GM12864 (cell line): ENCODE measurements around the gene FA2H.
"Not testable (repeated sequence)": the region's sequence is repeated elsewhere in the genome, so short reads cannot be mapped to it uniquely, and the experiment has no call there.

ENCODE experiments used
- DNase-seq: peaks from one replicate; pipeline ENCODE4 v3.0.0-alpha.2; 2011; ENCODE audit warnings: low read depth
- H3K4me3 ChIP-seq: 2 replicates; pipeline ENCODE4 v1.5.1; 2011; ENCODE audit warnings: mild to moderate bottlenecking, low read depth, low read length, control low read depth
- TF ChIP-seq, protein P1 (sequence below): IDR thresholded peaks from 2 replicates; pipeline ENCODE4 v1.5.1; 2011; ENCODE audit warnings: low read depth, mild to moderate bottlenecking, moderate library complexity, low read length, control low read depth, inconsistent platforms; ENCODE audit errors: missing control alignments

The FA2H gene

GRCh38 chr16:74769586-74770190 lies 4.9 kb downstream of the FA2H start:
- DNase-seq, result no peak
- TF ChIP-seq, protein P1, sequence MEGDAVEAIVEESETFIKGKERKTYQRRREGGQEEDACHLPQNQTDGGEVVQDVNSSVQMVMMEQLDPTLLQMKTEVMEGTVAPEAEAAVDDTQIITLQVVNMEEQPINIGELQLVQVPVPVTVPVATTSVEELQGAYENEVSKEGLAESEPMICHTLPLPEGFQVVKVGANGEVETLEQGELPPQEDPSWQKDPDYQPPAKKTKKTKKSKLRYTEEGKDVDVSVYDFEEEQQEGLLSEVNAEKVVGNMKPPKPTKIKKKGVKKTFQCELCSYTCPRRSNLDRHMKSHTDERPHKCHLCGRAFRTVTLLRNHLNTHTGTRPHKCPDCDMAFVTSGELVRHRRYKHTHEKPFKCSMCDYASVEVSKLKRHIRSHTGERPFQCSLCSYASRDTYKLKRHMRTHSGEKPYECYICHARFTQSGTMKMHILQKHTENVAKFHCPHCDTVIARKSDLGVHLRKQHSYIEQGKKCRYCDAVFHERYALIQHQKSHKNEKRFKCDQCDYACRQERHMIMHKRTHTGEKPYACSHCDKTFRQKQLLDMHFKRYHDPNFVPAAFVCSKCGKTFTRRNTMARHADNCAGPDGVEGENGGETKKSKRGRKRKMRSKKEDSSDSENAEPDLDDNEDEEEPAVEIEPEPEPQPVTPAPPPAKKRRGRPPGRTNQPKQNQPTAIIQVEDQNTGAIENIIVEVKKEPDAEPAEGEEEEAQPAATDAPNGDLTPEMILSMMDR, result no peak
- H3K4me3 ChIP-seq, result no peak overlapping the region

DNA sequence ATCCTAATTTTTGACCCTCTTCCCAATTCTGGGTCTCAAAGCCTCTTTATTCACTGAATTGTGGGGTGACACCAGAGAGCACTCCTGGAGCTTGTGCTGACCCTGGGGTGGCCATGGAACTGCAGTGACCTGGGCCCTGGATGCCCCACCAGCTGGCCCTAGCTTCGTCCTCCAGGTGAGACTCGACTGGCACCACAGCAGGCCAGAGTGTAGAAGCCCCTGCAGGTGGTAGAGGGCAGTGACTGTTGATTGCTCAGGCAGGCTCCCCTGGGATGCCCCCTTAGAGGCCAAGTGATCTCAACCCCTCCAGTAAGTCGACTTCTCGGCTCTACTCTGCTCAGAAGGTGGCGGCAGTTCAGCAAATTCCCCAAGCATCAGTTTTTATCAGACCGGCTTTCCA lies 6.4 kb downstream of the FA2H start:
- H3K4me3 ChIP-seq, result no peak overlapping the region
- no peak for DNase-seq

GRCh38 chr16:74767749-74768148 lies 6.9 kb downstream of the FA2H start:
- H3K4me3 ChIP-seq, result no peak overlapping the region
- TF ChIP-seq, protein P1, result no peak
- no peak for DNase-seq

More for the DNA sequence above, 6.4 kb downstream of the FA2H start:
- TF ChIP-seq, protein P1, result no peak

DNA sequence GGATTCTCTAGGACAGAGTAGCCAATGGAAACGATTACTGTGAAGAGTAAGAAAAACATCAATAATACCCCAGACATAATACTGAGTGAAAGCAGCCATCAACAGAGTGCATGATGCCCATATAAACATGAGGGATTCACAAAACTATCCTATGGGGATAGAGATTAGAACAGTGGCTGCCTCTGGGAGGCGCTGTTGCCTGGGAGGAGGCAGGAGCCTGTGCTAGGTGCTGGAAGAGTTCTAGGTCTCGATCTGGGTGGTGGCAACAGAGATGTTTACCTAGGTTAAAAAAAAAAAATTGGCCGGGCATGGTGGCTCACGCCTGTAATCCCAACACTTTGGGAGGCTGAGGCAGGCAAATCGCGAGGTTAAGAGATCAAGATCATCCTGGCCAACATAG lies 7.9 kb downstream of the FA2H start:
- no peak for DNase-seq
- no peak overlapping the region for H3K4me3 ChIP-seq
- TF ChIP-seq, protein P1, result peak; percentile 43

DNA sequence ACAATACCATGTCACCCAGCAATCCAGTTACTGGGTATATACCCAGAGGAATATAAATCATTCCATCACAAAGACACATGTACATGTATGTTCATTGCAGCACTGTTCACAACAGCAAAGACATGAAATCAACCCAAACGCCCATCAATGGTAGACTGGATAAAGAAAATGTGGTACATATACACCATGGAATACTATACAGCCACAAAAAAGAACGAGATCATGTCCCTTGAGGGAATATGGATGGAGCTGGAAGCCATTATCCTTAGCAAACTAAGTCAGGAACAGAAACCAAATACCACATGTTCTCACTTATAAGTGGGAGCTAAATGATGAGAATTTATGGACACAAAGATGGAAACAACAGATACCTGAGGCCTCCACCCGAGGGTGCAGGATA lies 10.4 kb downstream of the FA2H start:
- not testable (repeated sequence) for H3K4me3 ChIP-seq, DNase-seq

GRCh38 chr16:74761665-74762064 lies 13.0 kb downstream of the FA2H start:
- no peak for DNase-seq
- TF ChIP-seq, protein P1, result no peak
- no peak overlapping the region for H3K4me3 ChIP-seq

- TF ChIP-seq, protein P1, result no peak
- H3K4me3 ChIP-seq, result no peak overlapping the region
- no peak for DNase-seq
Measured at GRCh38 chr16:74760007-74760767, 14.4 kb downstream of the FA2H start.
